Right lung (tissue), 5 donors: Measurements from ENCODE around the gene LPP. TPM values are rescaled to one million over a fixed set of nuclear protein-coding genes. Genes with fewer than 3 reads are reported as not detected.
"Not testable (repeated sequence)": the region's sequence is repeated elsewhere in the genome, so short reads cannot be mapped to it uniquely, and the experiment has no call there.

Experiments
- DNase-seq, 2 donors: peaks; one replicate each; pipeline ENCODE4 v3.0.0-alpha.2; 2013
- polyA plus RNA-seq, 5 donors: library from polyadenylated mRNA; unstranded; fragments of 120-200 nt; gene quantifications; one replicate each; pipeline versions ENCODE4 v1.2.1 to v1.2.3, GENCODE V29; 2013; ENCODE audit warnings: inconsistent platforms in 1 of 5, low replicate concordance in 1 of 5; ENCODE audit not compliant: insufficient read length in 5 of 5, insufficient read depth in 1 of 5

LPP gene
- polyA plus RNA-seq, 5 donors, result 14.9 to 27.2 (median 23.3) TPM

GRCh38 chr3:188397766-188398705 lies 244.1 kb downstream of the LPP start:
- DNase-seq, result no peak

GRCh38 chr3:188400494-188401243 lies 246.7 kb downstream of the LPP start:
- DNase-seq, result no peak

- no peak for DNase-seq
Observed at GRCh38 chr3:188401244-188401993, 247.5 kb downstream of the LPP start.

- DNase-seq, result no peak
Observed at GRCh38 chr3:188402229-188402628, 248.3 kb downstream of the LPP start.

GRCh38 chr3:188403404-188403803 lies 249.4 kb downstream of the LPP start:
- no peak for DNase-seq

- DNase-seq, result no peak
Observed at GRCh38 chr3:188404124-188404523, 250.2 kb downstream of the LPP start.

- DNase-seq, result no peak
Observed at GRCh38 chr3:188404701-188405100, 250.7 kb downstream of the LPP start.

- DNase-seq, result no peak
Observed at GRCh38 chr3:188407158-188407880, 253.4 kb downstream of the LPP start.

- DNase-seq, result no peak
Observed at GRCh38 chr3:188408831-188409230, 254.9 kb downstream of the LPP start.

GRCh38 chr3:188411750-188412149 lies 257.8 kb downstream of the LPP start:
- no peak for DNase-seq

- DNase-seq, result no peak
Observed at GRCh38 chr3:188415196-188415595, 261.2 kb downstream of the LPP start.

- no peak for DNase-seq
Observed at GRCh38 chr3:188416041-188416440, 262.1 kb downstream of the LPP start.

GRCh38 chr3:188417271-188417696 lies 263.3 kb downstream of the LPP start:
- no peak for DNase-seq

GRCh38 chr3:188417766-188418165 lies 263.8 kb downstream of the LPP start:
- no peak for DNase-seq

GRCh38 chr3:188421151-188421821 lies 267.3 kb downstream of the LPP start:
- DNase-seq, result no peak

- DNase-seq, result no peak
Observed at GRCh38 chr3:188421836-188422540, 268.0 kb downstream of the LPP start.

- DNase-seq, result not testable (repeated sequence)
Observed at GRCh38 chr3:188427981-188428380, 274.0 kb downstream of the LPP start.

- DNase-seq, result no peak
Observed at GRCh38 chr3:188431040-188431439, 277.1 kb downstream of the LPP start.

GRCh38 chr3:188431553-188431952 lies 277.6 kb downstream of the LPP start:
- DNase-seq, result no peak
